ENCODE measurements around the gene VENTX.

DNA sequence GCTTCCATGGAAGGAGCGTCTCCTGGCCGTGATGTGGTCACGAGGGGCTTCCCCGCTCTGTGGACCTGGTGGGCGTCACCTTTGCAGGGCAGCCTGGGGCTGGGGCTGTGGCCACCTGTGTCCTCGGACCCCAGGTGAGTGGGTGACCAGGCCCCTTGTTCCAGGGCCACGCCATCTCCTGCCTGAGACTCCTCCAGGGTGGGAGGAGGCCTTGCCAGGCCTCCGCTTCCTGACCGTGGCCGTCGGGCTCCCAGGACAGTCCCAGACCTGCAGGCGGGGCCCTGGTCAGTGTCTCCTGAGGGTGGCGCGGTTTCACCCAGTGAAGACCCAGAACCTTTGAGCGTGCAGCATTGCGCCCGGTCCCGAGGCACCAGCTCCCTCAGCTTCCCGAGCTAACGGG is 28.0 kb upstream of the VENTX start:
- TF ChIP-seq CTCF (IDR thresholded peaks at IDR 0.05): no peak
- no peak for TF ChIP-seq POLR2A (IDR thresholded peaks at IDR 0.05)
